Adrenal gland (tissue), 5 donors: ENCODE data around the gene MYBBP1A.

Experiments used
- CTCF ChIP-seq, 6 experiments: fragments of 450-650 bp in 4 of 6; fragments of 200-600 bp in 2 of 6; sonication (generic) in 1 of 6; IDR thresholded peaks; 1 replicate in 5 of 6; 2 replicates in 1 of 6; pipeline versions ENCODE4 v1.5.1 to v1.8.0; 2016 to 2021; ENCODE audit warnings: antibody characterized with exemption in 6 of 6, mild to moderate bottlenecking in 2 of 6, moderate library complexity in 1 of 6
- POLR2A ChIP-seq, 2 donors: fragments of 450-650 bp; IDR thresholded peaks; one replicate each; pipeline ENCODE4 v1.6.1; 2017; ENCODE audit warnings: antibody characterized with exemption in 2 of 2, mild to moderate bottlenecking in 2 of 2, moderate library complexity in 1 of 2
- donor health status: DM: no; HTN: no; CAD: no.

DNA sequence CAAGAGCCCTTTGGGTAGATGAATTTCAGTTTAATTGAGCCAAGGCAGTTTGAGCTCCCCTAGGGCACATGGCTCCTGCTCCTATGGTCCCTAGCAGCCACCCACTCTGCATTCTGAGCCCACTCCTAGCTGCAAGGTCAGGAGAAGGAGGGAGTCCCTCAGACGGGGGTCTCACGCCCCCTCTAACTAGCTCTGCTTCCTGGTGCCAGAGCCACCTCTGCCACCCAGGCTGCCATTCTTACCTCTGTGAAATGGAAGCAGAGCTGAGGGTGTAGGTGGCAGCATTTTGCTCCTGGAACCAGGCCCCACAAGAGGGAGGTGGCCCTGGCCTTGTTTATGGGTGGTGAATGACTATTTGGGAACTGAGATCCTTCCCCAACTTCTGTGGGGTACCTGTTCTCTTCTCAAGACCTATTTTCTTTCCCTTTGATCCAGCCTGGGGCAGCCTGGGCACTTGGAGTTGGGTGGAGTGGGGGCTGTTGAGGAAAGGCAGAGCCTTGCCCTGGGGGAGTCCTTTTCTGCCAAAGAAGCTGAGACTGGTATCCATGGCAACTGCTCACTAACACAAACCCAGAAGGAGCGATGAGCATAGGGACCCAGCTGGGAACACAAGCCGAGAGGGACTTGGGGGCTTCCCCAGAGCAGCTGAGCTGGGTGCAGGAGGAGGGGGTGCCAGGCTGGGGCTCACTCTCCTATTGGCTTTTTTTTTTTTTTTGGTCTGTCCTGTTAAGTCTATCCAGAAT lies 51.7 kb downstream of the MYBBP1A start:
- TF ChIP-seq CTCF (IDR thresholded peaks at IDR 0.05), result no peak
- no peak for TF ChIP-seq POLR2A (IDR thresholded peaks at IDR 0.05)
